CD14-positive monocyte (primary cell): ENCODE measurements around the gene CENPX. TPM values are rescaled to one million over a fixed set of nuclear protein-coding genes. Genes with fewer than 3 reads are reported as not detected.

Source experiments
- DNase-seq, 3 donors: peaks; one replicate each; pipeline ENCODE4 v3.0.0-alpha.2; 2011 to 2022
- H2AFZ ChIP-seq: 2 replicates; pipeline ENCODE4 v1.6.0; 2012; ENCODE audit warnings: mild to moderate bottlenecking, low read depth, low read length, inconsistent platforms; ENCODE audit not compliant: insufficient read depth, poor library complexity, severe bottlenecking
- H3K27ac ChIP-seq, 2 donors: 1 replicate in 1 of 2; 2 replicates in 1 of 2; pipeline ENCODE4 v1.5.1; 2012 to 2013; ENCODE audit warnings: low read length in 2 of 2, control low read depth in 1 of 2, inconsistent platforms in 1 of 2, low read depth in 1 of 2, mild to moderate bottlenecking in 1 of 2
- H3K27me3 ChIP-seq, 2 donors: one replicate each; pipeline versions ENCODE4 v1.6.0 to v1.6.1; 2011 to 2013; ENCODE audit warnings: low read length in 2 of 2; ENCODE audit not compliant: control insufficient read depth in 2 of 2, insufficient read depth in 2 of 2
- H3K36me3 ChIP-seq, 2 donors: replicated peaks in 1 of 2; 1 replicate in 1 of 2; 2 replicates in 1 of 2; pipeline versions ENCODE4 v1.5.1 to v1.6.1; 2012 to 2013; ENCODE audit warnings: low read length in 2 of 2, control low read depth in 1 of 2, inconsistent platforms in 1 of 2, mild to moderate bottlenecking in 1 of 2; ENCODE audit not compliant: insufficient read depth in 2 of 2, control insufficient read depth in 1 of 2
- H3K4me1 ChIP-seq, 2 donors: 1 replicate in 1 of 2; 2 replicates in 1 of 2; pipeline versions ENCODE4 v1.5.1 to v1.6.1; 2012 to 2013; ENCODE audit warnings: low read length in 2 of 2, control low read depth in 1 of 2, inconsistent platforms in 1 of 2, mild to moderate bottlenecking in 1 of 2, moderate library complexity in 1 of 2; ENCODE audit not compliant: insufficient read depth in 2 of 2, control insufficient read depth in 1 of 2
- H3K4me2 ChIP-seq: replicated peaks from 2 replicates; pipeline ENCODE3; 2012; ENCODE audit warnings: low read length, moderate library complexity, mild to moderate bottlenecking; ENCODE audit not compliant: poor library complexity, severe bottlenecking; ENCODE audit errors: extremely low read depth
- H3K4me3 ChIP-seq, 3 experiments: fragments of 200-600 bp in 1 of 3; sonication (generic) in 1 of 3; replicated peaks in 1 of 3; 1 replicate in 2 of 3; 2 replicates in 1 of 3; pipeline ENCODE4 v1.5.1; 2011 to 2013; ENCODE audit warnings: low read length in 3 of 3, mild to moderate bottlenecking in 3 of 3, control low read depth in 2 of 3, low read depth in 2 of 3, inconsistent platforms in 1 of 3, moderate library complexity in 1 of 3
- H3K79me2 ChIP-seq: 2 replicates; pipeline ENCODE4 v1.6.0; 2012; ENCODE audit warnings: mild to moderate bottlenecking, control low read depth, inconsistent platforms, low read length, moderate library complexity; ENCODE audit not compliant: insufficient read depth
- H3K9ac ChIP-seq: 2 replicates; pipeline ENCODE4 v1.6.0; 2017; ENCODE audit warnings: low read length, mild to moderate bottlenecking; ENCODE audit not compliant: insufficient read depth, poor library complexity, severe bottlenecking
- H3K9me3 ChIP-seq, 2 donors: replicated peaks in 1 of 2; 1 replicate in 1 of 2; 2 replicates in 1 of 2; pipeline versions ENCODE4 v1.5.1 to v1.6.1; 2012 to 2013; ENCODE audit warnings: low read length in 2 of 2, control low read depth in 1 of 2; ENCODE audit not compliant: control insufficient read depth in 1 of 2, insufficient read depth in 1 of 2
- H4K20me1 ChIP-seq: 2 replicates; pipeline ENCODE4 v1.6.0; 2012; ENCODE audit warnings: mild to moderate bottlenecking, low read length, control low read depth, moderate library complexity; ENCODE audit not compliant: insufficient read depth
- H3K27ac Mint-ChIP-seq, 7 donors: one replicate each; pipeline ENCODE4 v1.8.0; 2020; ENCODE audit warnings: mild to moderate bottlenecking in 7 of 7, mixed read lengths in 7 of 7, moderate library complexity in 6 of 7, inconsistent platforms in 2 of 7
- H3K27me3 Mint-ChIP-seq, 3 donors: one replicate each; pipeline ENCODE4 v1.8.0; 2021 to 2022; ENCODE audit warnings: low read depth in 3 of 3, mild to moderate bottlenecking in 3 of 3, mixed read lengths in 3 of 3, moderate library complexity in 3 of 3, inconsistent platforms in 1 of 3
- H3K36me3 Mint-ChIP-seq, 2 donors: one replicate each; pipeline ENCODE4 v1.8.0; 2020; ENCODE audit warnings: mixed read lengths in 2 of 2, inconsistent platforms in 1 of 2, mild to moderate bottlenecking in 1 of 2
- H3K4me1 Mint-ChIP-seq: one replicate; pipeline ENCODE4 v1.8.0; 2020; ENCODE audit warnings: mild to moderate bottlenecking, mixed read lengths
- H3K4me3 Mint-ChIP-seq, 2 donors: one replicate each; pipeline ENCODE4 v1.8.0; 2020; ENCODE audit warnings: mild to moderate bottlenecking in 2 of 2, mixed read lengths in 2 of 2, moderate library complexity in 1 of 2
- H3K9me3 Mint-ChIP-seq, 7 donors: one replicate each; pipeline ENCODE4 v1.8.0; 2020 to 2022; ENCODE audit warnings: mixed read lengths in 7 of 7, mild to moderate bottlenecking in 6 of 7, moderate library complexity in 6 of 7, inconsistent platforms in 2 of 7
- CTCF ChIP-seq: fragments of 200-600 bp; IDR thresholded peaks from one replicate; pipeline ENCODE4 v1.8.0; 2022; ENCODE audit warnings: antibody characterized with exemption, mild to moderate bottlenecking
- WGBS: methylation state at CpG from one replicate; pipeline ENCODE4 v1.1.5; 2013; ENCODE audit warnings: missing lambda C conversion rate; ENCODE audit not compliant: insufficient coverage; 5-methylcytosine and 5-hydroxymethylcytosine counted together
- intact Hi-C, 2 donors: fragments of 100-400 bp; cut with micrococcal nuclease; formaldehyde crosslinking; loops; one replicate each; pipeline versions ENCODE4 v1.15.0 to v1.15.1; 2023
- polyA plus RNA-seq, 3 donors: library from polyadenylated mRNA; depleted of rRNA in 1 of 3; unstranded in 2 of 3; stranded (reverse) in 1 of 3; fragments of 300-500 nt in 2 of 3; fragments of >200 nt in 1 of 3; fragmentation: Illumina TruSeq in 2 of 3; gene quantifications; 1 replicate in 2 of 3; 2 replicates in 1 of 3; pipeline ENCODE4 v1.2.3, GENCODE V29; 2012 to 2021

The CENPX gene
- polyA plus RNA-seq, 3 donors, result 47.7 to 57.0 (median 55.9) TPM

GRCh38 chr17:81976332-81977210 is 46.1 kb downstream of the CENPX start:
- peaks cover 12% of the 10 kb centered on the region for H3K79me2 ChIP-seq
- H3K9ac ChIP-seq, result peak overlapping the region; percentile 93
- no peaks in the 10 kb centered on the region for H3K27me3 ChIP-seq
- H3K4me2 ChIP-seq, result peak overlapping the region; percentile 92
- peaks cover 3 to 9% of the 10 kb centered on the region in 2 donors for H3K36me3 ChIP-seq
- H3K4me3 ChIP-seq, result peak overlapping the region; percentile 55 to 80 (median 75)
- Mint-ChIP-seq H3K4me1 (peaks cover 34% of the 10 kb centered on the region), H3K36me3 (peaks cover 9 to 24% of the 10 kb centered on the region in 2 donors), H3K27me3 (peaks cover 5 to 7% (median 6%) of the 10 kb centered on the region in 3 donors), H3K9me3 (peaks cover 0 to 16% (median 11%) of the 10 kb centered on the region in 7 donors), H3K27ac (peak overlapping the region; percentile 87 to 97 (median 91)), H3K4me3 (peak overlapping the region; percentile 95 to 98)
- WGBS, result 20% methylated on average over 20 of the region's 30 CpGs
- peaks cover 20 to 24% of the 10 kb centered on the region in 2 donors for H3K4me1 ChIP-seq
- H3K9me3 ChIP-seq, result peaks cover 6 to 9% of the 10 kb centered on the region in 2 donors
- peak in 1 of 3 donors; percentile 30 for DNase-seq
- peak overlapping the region; percentile 6 to 90 for H3K27ac ChIP-seq
- no peaks in the 10 kb centered on the region for H4K20me1 ChIP-seq
- intact Hi-C loops, result loop anchor here (1.0 to 5.0 kb wide), 3 partner anchors 46 to 49 kb away; partner anchors contain the start of genes LRRC45 (in 2 of the 2), CENPX (in 1 of the 2) and MAFG (in 1 of the 2)
- H2AFZ ChIP-seq, result peak overlapping the region; percentile 94
- TF ChIP-seq CTCF, result no peak

- Histone ChIP-seq H3K36me3 (no peaks in the 10 kb centered on the region), H3K9me3 (peaks cover 6 to 9% of the 10 kb centered on the region in 2 donors), H3K27ac (no peak overlapping the region), H3K4me3 (no peak overlapping the region), H3K9ac (no peak overlapping the region), H3K4me2 (no peak overlapping the region), H2AFZ (no peak overlapping the region), H3K79me2 (peaks cover 3% of the 10 kb centered on the region), H3K4me1 (peaks cover 17 to 22% of the 10 kb centered on the region in 2 donors), H3K27me3 (no peaks in the 10 kb centered on the region), H4K20me1 (no peaks in the 10 kb centered on the region)
- peaks cover 5 to 8% (median 7%) of the 10 kb centered on the region in 3 donors for H3K27me3 Mint-ChIP-seq
- peaks cover 20% of the 10 kb centered on the region for H3K4me1 Mint-ChIP-seq
- H3K4me3 Mint-ChIP-seq, result no peak overlapping the region
- H3K27ac Mint-ChIP-seq, result no peak overlapping the region
- H3K9me3 Mint-ChIP-seq, result peaks cover 0 to 16% (median 11%) of the 10 kb centered on the region in 7 donors
- intact Hi-C loops, result no loop called here
- TF ChIP-seq CTCF, result no peak
- no peak for DNase-seq
- H3K36me3 Mint-ChIP-seq, result no peaks in the 10 kb centered on the region
Measured at GRCh38 chr17:81973432-81973831, 49.2 kb downstream of the CENPX start.
